Chondrocyte (in vitro differentiated cells): ENCODE data around the gene ATP10A. TPM values are rescaled to one million over a fixed set of nuclear protein-coding genes. Genes with fewer than 3 reads are reported as not detected.
A peak's percentile ranks its signal among the peaks of the same experiment; 100 is the strongest.

Experiments
- DNase-seq: peaks from one replicate; pipeline ENCODE4 v3.0.0; 2021; ENCODE audit warnings: mixed read lengths, low spot score
- H3K27ac Mint-ChIP-seq: one replicate; pipeline ENCODE4 v1.8.0; 2021; ENCODE audit warnings: mild to moderate bottlenecking, moderate library complexity, mixed read lengths; ENCODE audit not compliant: unreplicated experiment
- H3K27me3 Mint-ChIP-seq: 2 replicates; pipeline ENCODE4 v1.8.0; 2021; ENCODE audit warnings: low read depth, mixed read lengths
- H3K36me3 Mint-ChIP-seq: 2 replicates; pipeline ENCODE4 v1.8.0; 2021; ENCODE audit warnings: low read depth, mixed read lengths
- H3K4me1 Mint-ChIP-seq: 2 replicates; pipeline ENCODE4 v1.8.0; 2021; ENCODE audit warnings: low read depth, mild to moderate bottlenecking, mixed read lengths
- H3K4me3 Mint-ChIP-seq: one replicate; pipeline ENCODE4 v1.8.0; 2021; ENCODE audit warnings: mild to moderate bottlenecking, moderate library complexity, mixed read lengths; ENCODE audit not compliant: unreplicated experiment
- H3K9me3 Mint-ChIP-seq: 2 replicates; pipeline ENCODE4 v1.8.0; 2021; ENCODE audit warnings: low read depth, mixed read lengths
- total RNA-seq: library from RNA; stranded (reverse); gene quantifications from 3 replicates; pipeline ENCODE4 v1.2.1, GENCODE V29; 2021
- TF ChIP-seq, protein P1 (sequence below): fragments of 200-600 bp; sonication (generic); IDR thresholded peaks from 2 replicates; pipeline ENCODE4 v1.5.0; 2021; ENCODE audit warnings: antibody characterized with exemption, mild to moderate bottlenecking, moderate library complexity

Gene ATP10A
- total RNA-seq, 1 donor from 2014 or later, result 163 TPM

DNA sequence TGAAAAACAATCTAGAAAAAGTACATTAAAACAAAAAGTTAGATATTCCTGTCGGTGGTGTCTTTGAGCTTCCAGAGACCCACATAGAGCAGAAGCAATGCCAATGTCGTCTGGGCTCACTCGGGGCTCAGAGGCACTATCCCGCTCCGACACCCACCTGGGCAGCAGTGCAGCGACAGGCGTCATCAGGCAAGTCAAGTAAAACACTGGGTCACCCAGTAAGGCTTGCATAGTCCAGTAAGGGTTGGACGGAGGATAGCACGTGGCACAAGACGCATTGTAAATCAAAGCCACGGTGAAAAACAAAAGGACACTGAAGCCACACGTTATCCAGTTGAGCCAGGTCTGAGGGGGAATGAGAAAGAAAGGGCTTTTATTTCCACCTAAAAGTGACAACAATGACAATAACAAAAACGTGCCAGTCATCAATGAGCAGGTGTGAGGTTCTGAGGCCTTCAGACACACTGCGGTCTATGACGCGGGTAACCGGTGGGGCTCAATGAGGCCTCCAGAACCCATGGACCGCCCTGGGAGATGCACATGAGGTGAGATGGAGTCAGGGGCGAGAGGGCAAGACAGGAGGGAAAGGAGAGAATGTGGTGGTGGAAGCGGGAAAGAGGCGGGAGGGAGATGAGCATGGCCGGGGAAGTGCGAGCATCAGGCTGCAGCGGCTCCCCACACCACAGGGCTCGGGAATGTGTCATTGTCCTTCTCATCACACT is 183.0 kb downstream of the ATP10A start:
- DNase-seq, result no peak
- peaks cover 63% of the 10 kb centered on the region for H3K36me3 Mint-ChIP-seq

DNA sequence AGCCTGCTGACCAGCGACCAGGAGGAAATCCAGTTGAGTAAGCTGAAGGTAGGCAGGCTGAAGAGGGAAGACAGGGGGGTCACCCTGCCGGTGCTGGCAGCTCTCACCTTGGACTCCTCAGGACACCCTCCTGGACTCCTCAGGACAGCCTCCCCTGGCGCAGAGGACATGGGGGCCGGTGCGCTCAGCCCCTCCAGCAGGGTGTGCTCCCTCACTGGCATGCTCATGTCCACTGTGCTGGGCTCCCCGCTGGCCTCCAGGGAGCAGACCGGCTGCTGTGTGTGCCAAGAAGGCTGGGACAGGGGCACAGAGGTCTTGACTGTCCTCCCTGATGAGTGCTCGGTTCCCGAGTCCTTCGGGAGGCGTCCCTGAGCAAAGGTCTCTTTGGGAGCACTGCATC is 183.6 kb downstream of the ATP10A start:
- TF ChIP-seq, protein P1, sequence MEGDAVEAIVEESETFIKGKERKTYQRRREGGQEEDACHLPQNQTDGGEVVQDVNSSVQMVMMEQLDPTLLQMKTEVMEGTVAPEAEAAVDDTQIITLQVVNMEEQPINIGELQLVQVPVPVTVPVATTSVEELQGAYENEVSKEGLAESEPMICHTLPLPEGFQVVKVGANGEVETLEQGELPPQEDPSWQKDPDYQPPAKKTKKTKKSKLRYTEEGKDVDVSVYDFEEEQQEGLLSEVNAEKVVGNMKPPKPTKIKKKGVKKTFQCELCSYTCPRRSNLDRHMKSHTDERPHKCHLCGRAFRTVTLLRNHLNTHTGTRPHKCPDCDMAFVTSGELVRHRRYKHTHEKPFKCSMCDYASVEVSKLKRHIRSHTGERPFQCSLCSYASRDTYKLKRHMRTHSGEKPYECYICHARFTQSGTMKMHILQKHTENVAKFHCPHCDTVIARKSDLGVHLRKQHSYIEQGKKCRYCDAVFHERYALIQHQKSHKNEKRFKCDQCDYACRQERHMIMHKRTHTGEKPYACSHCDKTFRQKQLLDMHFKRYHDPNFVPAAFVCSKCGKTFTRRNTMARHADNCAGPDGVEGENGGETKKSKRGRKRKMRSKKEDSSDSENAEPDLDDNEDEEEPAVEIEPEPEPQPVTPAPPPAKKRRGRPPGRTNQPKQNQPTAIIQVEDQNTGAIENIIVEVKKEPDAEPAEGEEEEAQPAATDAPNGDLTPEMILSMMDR, result no peak
- H3K4me1 Mint-ChIP-seq, result peaks cover 36% of the 10 kb centered on the region
- no peak for DNase-seq
- peaks cover 63% of the 10 kb centered on the region for H3K36me3 Mint-ChIP-seq
- H3K27me3 Mint-ChIP-seq, result no peaks in the 10 kb centered on the region
- no peaks in the 10 kb centered on the region for H3K9me3 Mint-ChIP-seq
- no peak overlapping the region for H3K4me3 Mint-ChIP-seq
- H3K27ac Mint-ChIP-seq, result peak overlapping the region; percentile 22

More for the DNA sequence above, 183.0 kb downstream of the ATP10A start:
- H3K4me3 Mint-ChIP-seq, result no peak overlapping the region
- peaks cover 40% of the 10 kb centered on the region for H3K4me1 Mint-ChIP-seq
- H3K9me3 Mint-ChIP-seq, result no peaks in the 10 kb centered on the region
- TF ChIP-seq, protein P1, result no peak
- no peaks in the 10 kb centered on the region for H3K27me3 Mint-ChIP-seq
- H3K27ac Mint-ChIP-seq, result peak overlapping the region; percentile 58

DNA sequence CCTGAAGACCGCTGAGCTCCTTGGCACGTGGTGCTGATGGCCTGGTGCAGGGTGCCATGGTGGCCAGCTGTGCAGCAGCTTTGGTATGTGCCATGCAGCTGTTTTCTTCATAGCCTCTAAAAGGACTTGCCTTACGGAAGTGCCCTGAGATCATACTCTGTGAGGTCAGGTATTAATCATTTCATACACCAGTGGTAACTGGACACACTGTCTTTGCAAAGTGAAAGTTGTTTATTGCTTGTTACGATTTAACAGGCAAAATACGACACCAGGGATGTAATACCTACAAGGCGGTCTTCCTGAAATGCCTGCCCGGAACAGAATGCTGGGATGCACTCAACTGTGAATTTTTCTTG is 184.6 kb downstream of the ATP10A start:
- no peaks in the 10 kb centered on the region for H3K27me3 Mint-ChIP-seq
- TF ChIP-seq, protein P1, result no peak
- no peaks in the 10 kb centered on the region for H3K9me3 Mint-ChIP-seq
- DNase-seq, result no peak
- peaks cover 30% of the 10 kb centered on the region for H3K4me1 Mint-ChIP-seq
- H3K36me3 Mint-ChIP-seq, result peaks cover 59% of the 10 kb centered on the region
- H3K27ac Mint-ChIP-seq, result no peak overlapping the region
- no peak overlapping the region for H3K4me3 Mint-ChIP-seq

DNA sequence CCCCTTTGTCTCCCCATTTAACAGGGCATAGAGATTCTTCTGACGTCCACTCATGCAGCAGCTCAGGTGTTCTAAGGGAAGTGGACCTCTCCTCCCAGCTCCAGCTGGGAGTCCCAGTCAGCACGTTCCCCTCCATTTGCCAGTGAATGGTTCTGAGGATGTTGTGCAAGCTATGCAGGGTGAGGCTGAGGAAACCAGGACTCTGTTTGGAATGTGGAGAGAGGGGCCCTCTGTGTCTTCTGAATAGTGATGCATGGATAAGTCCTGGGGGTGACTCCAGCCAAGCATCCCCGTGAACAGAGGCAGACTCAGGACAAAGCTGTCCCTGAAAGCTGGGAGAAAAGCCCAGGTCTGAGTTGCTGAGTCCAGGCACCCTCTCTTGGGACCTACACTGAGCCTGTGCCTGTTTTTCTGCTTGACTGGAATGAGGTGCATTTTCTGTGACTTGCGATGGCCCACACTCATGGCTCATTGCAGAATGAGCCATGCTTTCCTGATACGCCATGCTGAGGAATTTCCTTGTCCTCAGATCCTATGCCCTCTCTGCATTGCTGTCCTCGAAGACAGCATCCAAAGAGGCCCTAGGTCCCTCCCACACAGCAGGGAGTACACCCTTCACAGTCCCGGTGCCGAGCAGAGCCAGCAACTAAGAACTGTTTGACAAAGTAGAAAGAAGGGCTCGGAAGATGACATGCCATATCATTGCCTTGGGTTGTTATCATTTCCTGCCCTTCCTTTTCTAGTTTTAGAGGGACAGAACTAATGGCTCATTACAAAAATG is 185.2 kb downstream of the ATP10A start:
- Mint-ChIP-seq H3K4me1 (peaks cover 27% of the 10 kb centered on the region), H3K27me3 (no peaks in the 10 kb centered on the region), H3K4me3 (no peak overlapping the region), H3K36me3 (peaks cover 58% of the 10 kb centered on the region), H3K27ac (peak overlapping the region; percentile 42), H3K9me3 (no peaks in the 10 kb centered on the region)
- TF ChIP-seq, protein P1, result no peak
- DNase-seq, result no peak

DNA sequence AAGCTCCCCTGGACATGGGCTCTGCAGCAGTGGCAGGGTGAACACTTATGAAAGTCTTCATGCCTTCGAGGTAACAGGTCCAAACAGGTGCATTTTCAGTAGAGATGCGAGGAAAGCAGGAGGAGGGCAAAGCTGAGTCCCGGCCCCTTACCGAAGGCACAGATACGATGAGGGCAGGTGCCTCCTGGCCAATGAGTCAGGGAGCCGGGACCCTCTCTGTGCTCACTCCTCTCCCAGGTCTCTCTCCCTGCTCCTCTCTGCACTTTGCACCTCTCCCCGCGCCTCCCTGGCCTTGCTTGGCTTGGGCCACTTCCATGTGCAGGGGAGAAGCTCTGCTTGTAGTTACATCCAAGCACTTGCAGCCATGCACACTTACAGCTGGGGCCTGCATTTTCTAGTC is 187.1 kb downstream of the ATP10A start:
- H3K4me3 Mint-ChIP-seq, result no peak overlapping the region
- peaks cover 52% of the 10 kb centered on the region for H3K36me3 Mint-ChIP-seq
- H3K27ac Mint-ChIP-seq, result no peak overlapping the region
- no peaks in the 10 kb centered on the region for H3K27me3 Mint-ChIP-seq
- TF ChIP-seq, protein P1, result no peak
- peaks cover 37% of the 10 kb centered on the region for H3K4me1 Mint-ChIP-seq
- H3K9me3 Mint-ChIP-seq, result no peaks in the 10 kb centered on the region
- DNase-seq, result peak; percentile 72
